H9 (cell line): ENCODE data around the gene GGCT. TPM values are rescaled to one million over a fixed set of nuclear protein-coding genes. Genes with fewer than 3 reads are reported as not detected.

Experiments
- DNase-seq: peaks from one replicate; pipeline ENCODE4 v3.0.0-alpha.2; 2017
- H2AFZ ChIP-seq: one replicate; pipeline ENCODE4 v1.6.1; 2013; ENCODE audit warnings: mild to moderate bottlenecking, low read length, control low read depth, moderate library complexity
- H2AK5ac ChIP-seq: 2 replicates; pipeline ENCODE4 v1.6.1; 2013; ENCODE audit warnings: low read length, control low read depth, mixed read lengths; ENCODE audit not compliant: insufficient read length
- H2BK120ac ChIP-seq: one replicate; pipeline ENCODE4 v1.6.1; 2013; ENCODE audit warnings: low read depth, mild to moderate bottlenecking, low read length, control low read depth, inconsistent platforms; ENCODE audit not compliant: poor library complexity, severe bottlenecking
- H2BK12ac ChIP-seq: 2 replicates; pipeline ENCODE4 v1.6.1; 2013; ENCODE audit warnings: low read length, control low read depth, mixed read lengths, low read depth; ENCODE audit not compliant: insufficient read length
- H2BK15ac ChIP-seq: 2 replicates; pipeline ENCODE4 v1.6.1; 2013; ENCODE audit warnings: low read depth, low read length, control low read depth
- H2BK20ac ChIP-seq: one replicate; pipeline ENCODE4 v1.6.1; 2013; ENCODE audit warnings: low read depth, mild to moderate bottlenecking, low read length, control low read depth, inconsistent platforms; ENCODE audit not compliant: poor library complexity, severe bottlenecking
- H2BK5ac ChIP-seq: 2 replicates; pipeline ENCODE4 v1.6.1; 2013; ENCODE audit warnings: low read length, control low read depth, mixed read lengths; ENCODE audit not compliant: insufficient read length
- H3K14ac ChIP-seq: 2 replicates; pipeline ENCODE4 v1.6.1; 2013; ENCODE audit warnings: low read length, control low read depth; ENCODE audit not compliant: insufficient read depth
- H3K18ac ChIP-seq: 2 replicates; pipeline ENCODE4 v1.6.1; 2013; ENCODE audit warnings: low read depth, mild to moderate bottlenecking, mixed read lengths, low read length, control low read depth; ENCODE audit not compliant: insufficient read length
- H3K23ac ChIP-seq: 2 replicates; pipeline ENCODE4 v1.6.1; 2013; ENCODE audit warnings: low read length, control low read depth, mixed read lengths, low read depth; ENCODE audit not compliant: insufficient read length
- H3K23me2 ChIP-seq: 2 replicates; pipeline ENCODE4 v1.6.1; 2013; ENCODE audit warnings: low read depth, mild to moderate bottlenecking, mixed read lengths, low read length, control low read depth; ENCODE audit not compliant: insufficient read length, poor library complexity, severe bottlenecking
- H3K27ac ChIP-seq: 2 replicates; pipeline ENCODE4 v1.5.1; 2013; ENCODE audit warnings: low read length, control low read depth, mixed read lengths, low read depth; ENCODE audit not compliant: insufficient read length
- H3K27me3 ChIP-seq: 2 replicates; pipeline ENCODE4 v1.6.1; 2013; ENCODE audit warnings: low read length, control low read depth, inconsistent platforms; ENCODE audit not compliant: insufficient read depth
- H3K4ac ChIP-seq: 2 replicates; pipeline ENCODE4 v1.6.1; 2013; ENCODE audit warnings: low read depth, mild to moderate bottlenecking, control low read depth, inconsistent platforms, low read length, moderate library complexity
- H3K4me1 ChIP-seq: 2 replicates; pipeline ENCODE4 v1.6.1; 2013; ENCODE audit warnings: low read length, control low read depth, inconsistent platforms; ENCODE audit not compliant: insufficient read depth
- H3K4me2 ChIP-seq: 2 replicates; pipeline ENCODE4 v1.6.1; 2013; ENCODE audit warnings: low read length, control low read depth, mixed read lengths; ENCODE audit not compliant: insufficient read length, insufficient read depth
- H3K56ac ChIP-seq: 2 replicates; pipeline ENCODE4 v1.6.1; 2013; ENCODE audit warnings: low read depth, mild to moderate bottlenecking, mixed read lengths, low read length, control low read depth; ENCODE audit not compliant: insufficient read length
- H3K79me1 ChIP-seq: 2 replicates; pipeline ENCODE4 v1.6.1; 2013; ENCODE audit warnings: low read depth, mild to moderate bottlenecking, moderate library complexity, low read length, control low read depth, inconsistent platforms; ENCODE audit not compliant: insufficient read depth, poor library complexity, severe bottlenecking
- H3K79me2 ChIP-seq: 2 replicates; pipeline ENCODE4 v1.6.1; 2013; ENCODE audit warnings: low read length, control low read depth, inconsistent platforms; ENCODE audit not compliant: insufficient read depth
- H3K9ac ChIP-seq: 2 replicates; pipeline ENCODE4 v1.6.1; 2013; ENCODE audit warnings: low read length, control low read depth, mixed read lengths; ENCODE audit not compliant: insufficient read length; ENCODE audit errors: extremely low read depth
- H3K9me3 ChIP-seq: one replicate; pipeline ENCODE4 v1.6.1; 2013; ENCODE audit warnings: low read depth, low read length, inconsistent platforms; ENCODE audit not compliant: control insufficient read depth
- H3T11ph ChIP-seq: one replicate; pipeline ENCODE4 v1.6.1; 2013; ENCODE audit warnings: mild to moderate bottlenecking, low read length, control low read depth, inconsistent platforms
- H4K20me1 ChIP-seq: one replicate; pipeline ENCODE4 v1.6.1; 2013; ENCODE audit not compliant: control insufficient read depth, insufficient read length, insufficient read depth
- H4K5ac ChIP-seq: 2 replicates; pipeline ENCODE4 v1.6.1; 2013; ENCODE audit warnings: low read depth, mild to moderate bottlenecking, mixed read lengths, low read length, control low read depth; ENCODE audit not compliant: insufficient read length
- H4K8ac ChIP-seq: replicated peaks from 2 replicates; pipeline ENCODE4 v1.6.1; 2013; ENCODE audit warnings: low read length, control low read depth, mixed read lengths, low read depth; ENCODE audit not compliant: insufficient read length
- H4K91ac ChIP-seq: 2 replicates; pipeline ENCODE4 v1.6.1; 2013; ENCODE audit warnings: low read depth, mild to moderate bottlenecking, moderate library complexity, mixed read lengths, low read length, control low read depth; ENCODE audit not compliant: insufficient read length
- H3K27ac Mint-ChIP-seq, 3 experiments: 2 replicates in 2 of 3; 3 replicates in 1 of 3; pipeline ENCODE4 v1.8.0; 2020 to 2021; ENCODE audit warnings: mixed read lengths in 3 of 3, mild to moderate bottlenecking in 1 of 3, moderate library complexity in 1 of 3
- H3K27me3 Mint-ChIP-seq: 2 replicates; pipeline ENCODE4 v1.8.0; 2021; ENCODE audit warnings: low read depth, mild to moderate bottlenecking, moderate library complexity, mixed read lengths
- H3K36me3 Mint-ChIP-seq, 3 experiments: 2 replicates in 2 of 3; 3 replicates in 1 of 3; pipeline ENCODE4 v1.8.0; 2020 to 2021; ENCODE audit warnings: low read depth in 3 of 3, mixed read lengths in 3 of 3; ENCODE audit not compliant: insufficient read depth in 1 of 3
- H3K4me1 Mint-ChIP-seq, 2 experiments: 2 replicates each; pipeline ENCODE4 v1.8.0; 2020; ENCODE audit warnings: mixed read lengths in 2 of 2
- H3K4me3 Mint-ChIP-seq, 2 experiments: 2 replicates in 1 of 2; 3 replicates in 1 of 2; pipeline ENCODE4 v1.8.0; 2020 to 2021; ENCODE audit warnings: mild to moderate bottlenecking in 2 of 2, mixed read lengths in 2 of 2, moderate library complexity in 1 of 2
- H3K9me3 Mint-ChIP-seq, 2 experiments: 2 replicates in 1 of 2; 3 replicates in 1 of 2; pipeline ENCODE4 v1.8.0; 2020; ENCODE audit warnings: mild to moderate bottlenecking in 2 of 2, mixed read lengths in 2 of 2, moderate library complexity in 1 of 2
- CTCF ChIP-seq: fragments of 200-600 bp; sonication (generic); conservative IDR thresholded peaks from 3 replicates; pipeline ENCODE4 v1.8.0; 2021; ENCODE audit warnings: antibody characterized with exemption, mild to moderate bottlenecking
- WGBS: extraction: QIAGEN DNeasy Blood & Tissue Kit; methylation state at CpG from one replicate; pipeline ENCODE4 v1.1.7; 2013; ENCODE audit warnings: missing lambda C conversion rate, low lambda C conversion rate, mixed read lengths; ENCODE audit not compliant: insufficient read length; ENCODE audit errors: extremely low coverage; 5-methylcytosine and 5-hydroxymethylcytosine counted together
- total RNA-seq: library from RNA; stranded (reverse); gene quantifications from 2 replicates; pipeline ENCODE4 v1.2.1, GENCODE V29; 2021

GGCT gene
- total RNA-seq, 1 experiment from 2014 or later = 84.9 TPM

GRCh38 chr7:30473903-30474302 is 30.7 kb downstream of the GGCT start:
- Histone ChIP-seq H3K18ac (no peak overlapping the region), H3K14ac (no peak overlapping the region), H3K9me3 (no peaks in the 10 kb centered on the region), H3K4me2 (no peak overlapping the region), H2BK5ac (no peak overlapping the region), H3T11ph (no peak overlapping the region), H4K20me1 (no peaks in the 10 kb centered on the region), H3K27ac (no peak overlapping the region), H3K79me1 (no peaks in the 10 kb centered on the region), H3K23ac (no peak overlapping the region), H2BK20ac (no peak overlapping the region), H3K79me2 (no peaks in the 10 kb centered on the region), H3K4me1 (peaks cover 3% of the 10 kb centered on the region; the same call in 1 of the 2 replicates), H2BK12ac (no peak overlapping the region), H3K56ac (no peak overlapping the region), H2BK120ac (no peak overlapping the region), H3K23me2 (peaks cover 11% of the 10 kb centered on the region), H4K8ac (no peak overlapping the region), H4K91ac (no peak overlapping the region), H3K9ac (no peak overlapping the region), H2BK15ac (no peak overlapping the region), H4K5ac (no peak overlapping the region), H3K27me3 (no peaks in the 10 kb centered on the region), H2AK5ac (no peak overlapping the region), H2AFZ (no peak overlapping the region), H3K4ac (no peak overlapping the region)
- Mint-ChIP-seq H3K27me3 (peaks cover 22% of the 10 kb centered on the region), H3K4me3 (no peak overlapping the region), H3K4me1 (peaks cover 16 to 17% of the 10 kb centered on the region in 2 experiments), H3K27ac (no peak overlapping the region), H3K36me3 (no peaks in the 10 kb centered on the region; a peak in 1 of 7 replicates), H3K9me3 (no peaks in the 10 kb centered on the region)
- TF ChIP-seq CTCF = no peak
- no CpG with 5 or more reads among the region's 1 CpG for WGBS
- DNase-seq = no peak
